Dedifferentiated amniotic fluid mesenchymal stem cell (primary cell): Measurements from ENCODE around the gene MYBPH.

Experiments
- DNase-seq: peaks from one replicate; pipeline ENCODE4 v3.0.0-alpha.2; 2016; ENCODE audit errors: extremely low spot score

Gene MYBPH

DNA sequence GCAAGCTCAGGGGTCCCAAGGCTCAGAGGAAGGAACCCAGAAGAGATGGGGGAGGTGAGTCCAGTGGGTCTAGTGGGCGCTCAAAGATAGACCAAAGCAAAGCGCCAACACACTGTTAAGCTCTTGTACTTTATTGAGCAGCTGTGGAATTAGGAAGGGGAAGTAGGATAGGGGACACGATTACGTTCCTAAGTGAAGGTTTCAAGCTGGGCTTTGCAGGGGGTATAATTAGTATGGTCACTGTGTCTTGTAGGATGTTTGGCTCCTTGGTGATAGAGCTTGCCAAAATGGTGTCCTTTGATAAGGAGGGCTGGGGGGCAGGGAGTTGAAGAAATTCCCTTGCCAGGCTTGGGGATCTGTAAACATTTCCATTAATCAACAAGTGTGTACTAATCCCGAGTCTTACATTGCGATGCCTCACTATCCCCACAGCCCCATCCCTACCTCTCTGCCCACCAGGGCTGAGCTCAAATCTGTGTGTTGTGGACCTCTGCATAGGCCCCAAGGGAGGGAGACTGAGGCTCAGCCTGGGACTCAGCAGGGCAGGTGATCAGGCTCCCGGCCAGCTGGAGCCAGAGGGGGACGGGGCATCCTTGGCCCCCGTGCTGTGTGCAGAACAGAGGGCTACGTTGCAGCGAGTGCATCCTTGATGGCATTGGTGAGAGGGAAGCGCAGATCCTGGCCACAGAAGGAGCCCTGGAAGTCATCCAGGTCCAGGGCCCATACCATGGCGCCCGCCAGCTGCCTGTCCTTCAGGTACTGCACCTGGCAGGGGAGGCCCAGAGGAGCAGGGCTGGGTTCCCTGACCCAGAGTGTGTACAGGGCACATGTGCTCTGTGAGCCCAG lies 3.4 kb upstream of the MYBPH start:
- DNase-seq, result no peak

DNA sequence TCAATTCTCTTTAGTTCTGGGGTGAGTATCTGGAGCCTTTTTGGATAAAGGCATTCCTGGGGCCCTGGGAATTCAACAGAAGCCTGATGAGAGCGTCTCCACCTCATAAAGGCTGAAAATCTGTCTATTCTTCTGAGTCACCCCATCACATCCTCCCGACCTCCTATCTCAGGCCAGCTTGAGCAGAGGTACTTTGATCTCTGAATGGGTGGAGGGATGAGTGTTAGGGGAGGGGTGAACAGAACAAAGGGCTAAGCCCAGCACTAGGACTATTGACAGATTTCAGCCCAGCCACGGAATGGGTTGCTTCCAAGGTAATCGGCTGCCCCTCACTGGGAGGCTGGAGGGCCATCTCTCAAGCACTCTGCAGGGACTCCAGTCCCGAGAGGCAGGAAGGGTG lies 2.5 kb upstream of the MYBPH start:
- DNase-seq, result no peak

DNA sequence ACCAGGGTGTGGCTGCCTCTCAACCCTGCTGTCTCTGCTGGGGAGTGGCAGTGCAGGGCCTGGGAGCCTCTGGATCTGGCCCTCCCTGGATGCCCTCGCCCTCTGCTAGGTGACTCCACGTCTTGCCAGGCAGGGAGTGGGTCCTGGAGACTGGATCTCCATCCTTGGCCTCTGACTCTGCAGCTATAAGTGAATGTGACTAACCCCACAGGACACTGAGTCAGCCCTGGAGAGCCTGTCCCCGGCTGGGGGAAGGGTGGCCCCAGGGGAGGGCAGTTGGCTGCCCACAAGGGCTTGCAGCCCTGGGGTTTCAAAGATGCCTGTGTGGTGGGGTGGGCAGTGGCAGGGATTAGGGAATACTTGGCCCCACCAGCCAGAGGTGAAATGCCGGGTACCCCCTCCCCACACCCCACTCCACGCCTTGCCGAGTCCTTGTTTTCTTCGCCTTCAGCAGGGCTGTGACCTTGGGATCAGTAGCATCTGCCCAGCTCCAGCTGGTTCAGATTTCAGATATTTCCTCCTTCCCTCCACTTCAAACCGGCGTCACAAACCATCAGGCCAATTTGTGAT lies 1.9 kb upstream of the MYBPH start:
- peak; percentile 18 for DNase-seq

DNA sequence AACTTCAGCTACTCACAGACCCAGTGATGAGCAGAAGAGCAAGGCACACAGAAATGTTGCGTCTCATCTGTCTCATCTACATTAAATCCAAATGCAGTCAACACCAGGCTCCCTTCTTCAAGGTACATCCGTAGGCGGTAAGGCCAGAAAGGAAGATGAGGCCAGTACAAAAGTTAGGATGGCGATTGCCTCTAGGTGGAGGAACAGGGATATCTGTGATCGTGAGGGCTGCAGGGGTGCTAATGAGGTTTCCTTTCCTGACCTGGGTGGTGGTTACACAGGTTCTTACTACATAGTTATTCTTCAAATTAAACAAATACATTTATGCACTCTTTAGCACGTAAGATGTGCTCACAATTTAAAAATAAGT lies 1.4 kb upstream of the MYBPH start:
- DNase-seq, result no peak

DNA sequence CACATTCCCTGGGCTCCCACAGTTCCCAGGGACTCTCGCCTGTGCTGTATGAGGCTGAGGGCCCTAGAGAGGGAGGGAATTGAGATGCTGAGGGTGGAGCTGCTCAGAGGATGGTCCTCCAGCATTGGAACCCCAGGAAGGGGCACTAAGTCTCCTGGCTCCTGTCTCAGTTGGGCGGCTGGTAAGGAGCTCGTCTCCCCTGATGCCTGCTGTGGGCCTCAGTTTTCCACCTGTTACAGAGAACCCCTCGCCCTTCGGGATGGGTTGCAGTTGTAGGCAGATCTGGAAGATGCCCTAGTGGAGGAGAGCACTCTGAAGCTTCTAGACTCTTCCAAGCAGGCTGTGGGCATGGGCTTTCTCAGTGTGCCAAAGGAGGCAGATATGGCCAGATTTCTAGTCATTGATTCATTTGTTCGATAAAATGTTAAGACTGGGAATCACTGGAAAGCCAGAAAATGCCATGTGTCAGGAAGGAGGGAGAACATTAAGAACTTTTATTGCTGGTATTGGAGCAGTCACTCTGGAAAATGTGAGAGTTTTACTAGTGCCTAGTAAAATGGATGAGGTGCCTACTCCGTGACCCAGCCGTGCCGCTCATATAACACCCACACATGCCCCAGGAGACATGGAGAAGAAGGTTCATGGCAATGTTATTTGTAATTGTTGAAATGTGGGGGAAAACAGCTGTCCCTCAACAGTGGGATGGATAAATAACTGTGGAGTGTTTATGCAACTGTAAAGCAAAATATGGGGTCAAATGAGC lies 828 bp upstream of the MYBPH start:
- no peak for DNase-seq

DNA sequence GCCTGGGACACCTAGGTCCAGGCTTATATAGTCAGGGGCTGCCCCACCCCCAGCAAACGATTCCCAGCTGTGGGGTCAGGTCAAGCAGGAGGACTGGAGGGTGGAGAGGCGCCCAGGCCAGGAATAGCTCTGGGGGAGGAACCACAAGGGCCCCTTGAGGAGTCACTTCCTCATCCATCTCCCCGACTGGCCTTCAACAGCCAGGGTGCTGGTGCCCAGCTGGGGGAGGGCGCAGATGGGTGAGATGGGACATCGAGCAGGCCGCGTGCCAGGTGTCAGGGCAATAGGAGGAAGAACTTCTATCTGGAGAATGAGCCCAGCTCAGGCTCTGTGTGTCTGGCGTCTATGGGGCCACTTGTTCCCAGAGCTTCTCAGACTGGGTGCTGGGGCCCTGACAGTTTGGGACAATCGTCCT lies 208 bp upstream of the MYBPH start:
- DNase-seq, result no peak

DNA sequence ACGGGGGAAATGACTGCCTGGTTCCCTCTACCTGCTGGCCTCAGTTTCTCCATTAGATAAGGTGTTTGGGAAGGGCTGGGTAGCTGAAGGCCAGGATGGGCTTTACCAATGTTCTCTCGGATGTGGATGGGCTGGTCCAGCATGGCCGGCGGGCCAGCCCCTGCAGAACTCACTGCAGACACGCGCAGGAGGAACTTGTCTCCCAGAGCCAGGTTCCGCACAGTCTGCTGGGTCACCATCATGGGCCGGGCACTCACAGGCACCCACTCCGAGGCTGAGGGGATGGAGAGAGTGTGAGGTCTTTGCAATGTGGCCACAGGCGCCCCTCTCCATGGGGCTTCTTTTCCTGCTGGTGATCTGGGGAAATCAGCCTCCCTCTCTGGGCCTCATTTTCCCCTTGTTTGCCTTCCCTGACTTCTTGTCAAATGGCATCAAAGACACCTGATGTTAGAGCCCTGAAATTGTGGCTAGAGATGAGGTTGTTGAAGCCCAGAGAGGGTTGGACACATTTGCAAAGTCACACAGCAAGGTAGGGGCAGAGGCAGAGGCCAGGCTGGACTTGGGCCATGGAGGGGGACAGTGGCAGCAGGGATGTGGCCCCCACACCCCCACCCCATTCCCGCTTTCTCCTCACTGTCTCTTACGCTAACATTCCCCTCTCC lies 1.2 kb downstream of the MYBPH start:
- DNase-seq, result no peak

DNA sequence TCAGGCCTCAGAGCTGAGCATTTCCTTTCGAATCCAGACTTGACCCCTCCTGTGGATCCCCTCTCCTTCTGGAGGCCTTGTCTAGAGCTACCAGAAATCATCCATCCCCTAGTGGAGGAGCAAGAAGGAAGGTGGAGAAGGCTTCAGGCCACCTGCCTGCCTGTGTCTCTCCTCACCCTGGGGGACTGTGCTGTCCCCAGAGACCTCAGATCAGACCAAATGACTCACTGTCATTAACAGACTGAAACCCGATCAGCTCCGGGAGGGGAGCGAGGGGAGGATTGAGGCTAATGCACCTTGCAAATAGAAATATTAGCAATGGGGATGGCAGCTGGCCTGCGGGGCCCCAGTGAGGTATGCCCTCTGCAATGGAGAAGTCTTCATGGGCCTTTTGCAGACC lies 2.1 kb downstream of the MYBPH start:
- DNase-seq, result no peak

DNA sequence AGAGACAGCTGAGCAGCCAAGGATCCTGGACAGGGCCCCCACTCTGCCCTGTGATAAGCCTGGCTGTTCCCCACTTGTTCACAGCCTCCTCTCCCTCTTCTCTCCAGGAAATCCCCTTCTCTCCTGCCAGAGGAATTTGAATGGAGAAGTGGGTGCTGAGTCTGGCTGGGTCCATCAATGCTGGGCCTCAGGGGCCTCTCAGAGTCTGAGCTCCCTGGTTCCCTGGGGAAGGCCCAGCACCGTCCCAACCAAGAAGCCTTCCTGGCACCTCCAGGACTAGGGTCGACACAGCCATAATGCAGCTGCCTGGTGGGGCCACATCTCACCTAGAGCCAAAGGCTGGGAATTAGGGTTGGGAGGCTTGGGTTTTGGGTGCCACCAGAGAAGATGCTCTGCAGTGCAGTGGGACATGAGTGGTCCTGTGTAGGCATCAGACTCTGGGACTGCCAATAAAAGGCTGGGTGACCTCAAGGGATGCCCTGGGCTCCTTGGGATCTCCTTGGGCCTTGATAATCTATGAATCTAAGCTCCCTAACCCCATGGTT lies 2.5 kb downstream of the MYBPH start:
- DNase-seq, result no peak

DNA sequence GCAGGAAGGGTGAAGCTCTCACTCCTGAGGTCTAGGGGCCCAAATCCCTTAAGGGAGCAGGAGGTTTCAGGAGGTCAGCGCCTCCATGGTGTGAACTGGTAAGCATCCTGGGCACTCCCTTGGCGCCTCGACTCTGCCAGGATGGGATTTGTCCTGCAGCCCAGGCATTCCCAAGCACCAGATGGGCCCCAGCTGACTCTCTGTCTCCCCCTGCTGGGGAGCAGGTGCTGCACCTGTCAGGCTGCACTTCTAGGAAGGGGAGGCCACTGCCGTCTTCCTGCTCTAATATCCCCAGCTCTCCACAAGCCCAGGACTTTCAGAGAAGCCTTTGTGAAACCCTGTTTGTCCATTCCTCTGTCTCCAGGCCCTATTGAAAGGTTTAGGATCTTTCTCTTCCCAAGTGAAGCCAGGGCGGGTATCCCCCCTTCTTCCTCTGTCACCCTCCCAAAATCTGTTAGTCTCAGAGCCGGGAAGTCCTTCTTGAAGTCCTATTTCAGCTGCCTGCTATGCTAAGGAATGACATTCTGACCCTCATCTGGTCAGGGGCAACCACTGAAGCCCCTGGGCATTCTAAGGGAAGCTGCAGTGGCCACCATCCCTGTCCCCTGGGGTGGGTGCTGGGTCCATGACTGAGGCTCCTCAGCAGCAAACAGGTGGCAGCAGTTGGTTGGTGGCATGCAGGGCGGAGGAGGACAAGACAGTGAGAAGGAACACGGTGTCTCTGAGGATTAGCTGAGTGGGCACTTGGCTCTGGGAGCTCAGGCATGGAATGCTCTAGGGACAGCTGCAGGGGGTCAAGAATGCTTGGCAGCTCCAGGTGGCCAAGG lies 3.2 kb downstream of the MYBPH start:
- DNase-seq, result no peak

DNA sequence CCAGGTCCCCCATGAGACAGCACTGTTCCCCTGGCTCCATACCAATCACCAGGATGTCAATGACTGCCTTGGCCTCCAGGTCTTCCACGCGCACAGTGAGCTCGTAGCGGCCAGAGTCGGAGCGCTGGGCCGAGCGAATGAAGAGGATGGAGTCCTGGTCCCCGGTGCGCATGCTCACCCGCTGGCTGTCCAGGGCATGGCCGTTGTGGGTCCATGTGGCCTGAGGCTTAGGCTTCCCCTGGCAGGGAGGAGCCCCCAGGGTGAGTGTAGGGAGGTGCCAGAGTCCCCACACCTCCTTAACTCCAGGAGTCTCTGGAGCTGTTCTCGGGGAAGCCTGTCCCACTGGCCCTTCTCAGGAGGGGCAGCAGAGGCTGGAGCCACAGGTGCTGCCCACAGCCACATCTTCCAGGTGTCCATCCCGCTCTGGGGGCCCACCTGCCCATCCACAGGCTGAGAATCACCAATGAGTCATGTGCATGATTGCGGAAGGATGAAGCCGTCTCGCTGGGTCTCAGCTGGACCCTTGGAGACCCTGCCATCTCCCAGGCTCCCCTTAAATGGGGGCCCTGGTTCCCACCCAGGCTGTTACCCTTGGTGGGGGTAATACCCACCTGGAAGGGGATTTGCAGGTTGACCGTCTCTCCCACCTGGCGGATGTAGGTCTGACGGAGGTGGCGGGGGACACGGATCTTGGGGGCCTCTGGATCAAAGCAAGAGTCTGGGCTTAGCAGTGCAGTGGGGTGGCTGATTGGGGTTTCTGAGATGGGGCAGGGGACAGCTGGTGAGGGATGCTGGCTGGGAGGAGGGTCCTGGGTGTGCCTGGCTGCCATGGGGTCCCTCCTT lies 4.1 kb downstream of the MYBPH start:
- DNase-seq, result no peak

DNA sequence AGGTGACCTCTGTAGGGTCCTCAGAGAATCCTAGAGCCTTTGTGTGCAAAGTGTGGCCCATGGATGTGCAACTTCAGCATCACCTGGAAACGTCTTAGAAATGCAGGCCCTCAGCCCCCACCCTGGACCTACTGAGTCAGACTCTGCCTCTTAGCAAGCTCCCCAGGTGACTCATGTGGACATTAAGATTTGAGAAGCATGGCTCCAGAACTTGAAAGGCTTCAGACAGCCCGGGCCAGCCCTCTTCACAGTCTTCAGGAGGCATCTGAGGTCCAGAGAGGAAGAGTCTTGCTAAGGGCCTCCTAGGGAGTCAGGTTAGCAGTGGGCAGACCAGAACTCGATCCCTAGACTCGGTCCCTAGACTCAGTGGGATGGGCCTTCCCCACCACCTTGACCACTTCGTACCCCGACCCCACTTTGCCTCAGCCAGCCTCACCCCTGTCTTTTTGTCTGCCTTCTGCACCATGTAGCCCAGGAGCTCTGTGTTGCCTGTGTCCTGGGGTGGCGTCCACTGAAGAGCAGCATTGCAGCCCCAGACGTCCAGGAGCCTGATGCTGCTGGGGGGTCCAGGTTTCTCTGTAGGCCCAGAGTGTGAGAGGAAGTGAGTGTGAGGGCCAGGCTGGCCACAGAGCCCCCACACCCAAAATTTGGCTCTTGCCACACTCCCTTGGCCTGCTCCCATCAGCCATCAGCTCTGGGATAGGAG lies 4.8 kb downstream of the MYBPH start:
- no peak for DNase-seq

DNA sequence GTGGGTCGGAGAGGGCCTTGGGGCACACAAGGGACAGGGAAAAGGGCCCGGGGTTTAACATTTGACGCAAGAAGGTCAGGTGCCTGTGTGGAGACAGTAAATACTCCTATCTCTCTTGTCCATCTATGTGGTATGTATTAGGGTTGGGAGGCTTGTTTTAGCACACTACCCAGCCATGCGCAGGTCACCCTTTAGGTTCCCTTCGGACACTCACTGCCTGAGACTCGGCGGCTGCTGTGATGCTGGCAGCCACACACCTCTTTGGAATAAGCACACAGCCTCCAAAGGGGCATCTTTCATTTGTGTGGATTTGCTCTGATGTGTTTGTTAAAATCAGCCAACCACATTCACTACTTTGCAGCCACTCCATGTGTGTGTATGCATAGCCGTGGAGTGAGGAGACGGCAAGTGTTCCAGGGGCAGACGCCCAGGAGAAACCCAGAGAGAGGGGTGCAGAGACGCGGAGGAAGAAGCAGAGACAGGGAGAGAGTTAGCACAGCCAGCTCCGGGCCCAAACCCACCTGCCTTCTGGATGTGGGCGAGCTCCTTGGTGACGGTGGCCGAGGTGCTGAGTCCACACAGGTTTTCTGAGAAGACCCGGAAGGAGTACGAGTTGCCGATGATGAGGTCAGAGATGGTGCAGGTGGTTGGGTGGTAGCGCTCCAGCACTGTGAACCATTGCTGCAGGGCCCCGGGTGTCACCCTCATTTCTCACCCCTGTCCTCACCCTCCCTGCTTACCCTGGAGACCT lies 5.7 kb downstream of the MYBPH start:
- DNase-seq, result no peak

DNA sequence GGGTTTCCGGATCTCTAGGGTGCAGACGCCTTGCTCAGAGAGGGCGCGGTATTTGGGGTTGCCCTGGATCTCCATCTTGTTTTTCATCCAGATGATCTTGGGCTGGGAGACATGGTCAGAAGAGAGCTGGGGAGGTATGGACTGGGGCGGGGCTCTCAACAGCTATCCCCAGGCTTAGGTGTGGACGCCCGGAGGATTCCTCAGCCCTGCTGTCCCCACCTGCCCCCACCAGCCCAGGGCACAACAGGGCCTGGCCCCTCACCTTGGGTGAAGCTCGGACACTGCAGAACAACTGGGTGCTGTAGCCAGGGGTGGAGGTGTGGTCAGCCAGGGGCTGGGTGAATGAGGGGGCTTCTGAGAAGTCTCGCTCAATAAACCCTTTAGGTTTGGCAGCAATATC lies 6.6 kb downstream of the MYBPH start:
- DNase-seq, result no peak

DNA sequence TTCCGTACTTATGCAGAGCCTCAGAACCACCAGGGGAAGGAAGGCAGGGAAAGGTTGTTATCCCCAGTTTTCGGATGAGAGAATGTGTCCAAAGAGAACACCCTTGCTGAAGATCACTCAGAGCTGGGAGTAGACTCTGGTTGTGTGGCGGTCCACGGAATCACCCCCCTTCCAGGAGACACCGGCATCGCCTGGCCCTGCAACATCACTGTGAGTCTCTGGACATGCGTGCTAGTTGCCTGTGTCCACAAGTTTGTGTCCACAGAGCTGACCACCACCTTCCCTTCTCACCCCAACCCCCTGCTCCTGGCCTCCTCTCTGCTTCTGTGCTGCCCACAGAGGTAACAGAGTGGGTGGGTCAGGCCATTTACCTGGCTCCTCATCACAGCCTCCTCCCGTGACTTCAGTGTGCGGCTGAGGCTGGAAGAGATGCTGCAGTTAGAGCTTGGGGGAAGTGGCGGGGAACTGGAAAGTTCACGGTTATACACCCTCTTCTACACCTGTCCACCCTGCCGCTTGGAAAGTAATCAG lies 7.3 kb downstream of the MYBPH start:
- no peak for DNase-seq

DNA sequence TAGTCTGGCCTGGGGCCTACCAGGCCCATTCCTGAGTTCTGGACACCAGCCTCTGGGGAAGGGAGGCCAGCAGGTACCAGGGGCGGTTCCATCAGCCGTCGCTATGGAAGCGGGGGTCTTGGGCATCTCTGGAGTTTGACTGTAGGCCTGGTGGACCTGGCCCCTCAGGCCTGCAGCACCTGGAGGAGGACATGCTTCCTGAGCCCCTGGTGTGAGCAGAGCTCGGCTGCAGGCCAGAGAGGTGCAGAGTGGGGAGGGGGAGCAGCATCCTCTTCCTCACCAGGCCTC lies 7.8 kb downstream of the MYBPH start:
- no peak for DNase-seq

DNA sequence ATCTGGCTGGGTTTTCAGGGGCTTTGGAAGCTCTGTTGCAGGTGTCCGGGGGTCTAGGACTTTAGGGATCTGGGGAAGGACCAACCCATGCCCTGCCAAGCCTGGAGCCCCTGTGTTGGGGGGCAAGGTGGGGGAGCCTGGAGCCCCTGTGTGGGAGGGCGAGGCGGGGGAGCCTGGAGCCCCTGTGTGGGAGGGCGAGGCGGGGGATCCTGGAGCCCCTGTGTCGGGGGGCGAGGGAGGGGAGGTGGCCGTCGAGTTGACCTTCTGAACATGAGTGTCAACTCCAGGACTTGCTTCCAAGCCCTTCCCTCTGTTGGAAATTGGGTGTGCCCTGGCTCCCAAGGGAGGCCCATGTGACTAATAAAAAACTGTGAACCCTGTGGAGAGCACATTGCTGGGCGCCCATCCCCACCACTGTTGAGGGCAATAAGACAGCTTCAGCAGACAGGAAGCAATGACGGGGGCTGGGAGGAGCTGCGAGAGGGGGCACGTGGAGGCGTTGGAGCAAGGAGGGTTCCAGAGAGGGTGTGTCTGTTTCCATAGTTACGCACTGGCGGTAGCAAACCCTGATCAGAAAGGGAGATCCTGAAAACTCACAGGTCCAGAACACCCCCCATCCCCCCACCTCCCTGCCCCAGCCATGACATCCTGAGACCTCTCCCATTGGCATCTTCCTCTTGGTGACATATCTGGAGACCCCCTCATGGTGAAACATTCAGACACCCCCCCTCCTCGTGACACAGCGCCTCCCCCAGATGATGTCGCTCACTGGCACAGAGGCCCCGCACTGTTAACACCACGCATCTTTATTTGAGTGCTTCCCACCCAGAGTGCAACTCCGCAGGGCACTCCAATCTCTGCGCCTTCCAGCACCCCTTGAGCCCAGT lies 8.4 kb downstream of the MYBPH start:
- no peak for DNase-seq
